PFSK-1 (cell line): ENCODE data around the gene UVSSA.

Source experiments
- SIN3A ChIP-seq: IDR thresholded peaks from 2 replicates; pipeline ENCODE4 v1.6.1; 2012; ENCODE audit warnings: mild to moderate bottlenecking, low read length, moderate library complexity, borderline replicate concordance; ENCODE audit not compliant: insufficient read depth
- TAF1 ChIP-seq: IDR thresholded peaks from 2 replicates; pipeline ENCODE4 v1.6.1; 2012; ENCODE audit warnings: low read length, control low read depth, borderline replicate concordance; ENCODE audit not compliant: insufficient read depth

GRCh38 chr4:1414831-1415680, 68.0 kb downstream of the UVSSA start:
- TF ChIP-seq SIN3A (no peak), TAF1 (no peak)
